HG03558 (cell line): ENCODE data around the gene TAS2R14.

Source experiments
- ATAC-seq: cut with Tn5 transposase; IDR thresholded peaks from one replicate; pipeline ENCODE4 v1.9.1; 2021; ENCODE audit warnings: moderate number of reproducible peaks; ENCODE audit not compliant: unreplicated experiment; ENCODE audit errors: extremely low read depth

TAS2R14 gene, protein sequence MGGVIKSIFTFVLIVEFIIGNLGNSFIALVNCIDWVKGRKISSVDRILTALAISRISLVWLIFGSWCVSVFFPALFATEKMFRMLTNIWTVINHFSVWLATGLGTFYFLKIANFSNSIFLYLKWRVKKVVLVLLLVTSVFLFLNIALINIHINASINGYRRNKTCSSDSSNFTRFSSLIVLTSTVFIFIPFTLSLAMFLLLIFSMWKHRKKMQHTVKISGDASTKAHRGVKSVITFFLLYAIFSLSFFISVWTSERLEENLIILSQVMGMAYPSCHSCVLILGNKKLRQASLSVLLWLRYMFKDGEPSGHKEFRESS

DNA sequence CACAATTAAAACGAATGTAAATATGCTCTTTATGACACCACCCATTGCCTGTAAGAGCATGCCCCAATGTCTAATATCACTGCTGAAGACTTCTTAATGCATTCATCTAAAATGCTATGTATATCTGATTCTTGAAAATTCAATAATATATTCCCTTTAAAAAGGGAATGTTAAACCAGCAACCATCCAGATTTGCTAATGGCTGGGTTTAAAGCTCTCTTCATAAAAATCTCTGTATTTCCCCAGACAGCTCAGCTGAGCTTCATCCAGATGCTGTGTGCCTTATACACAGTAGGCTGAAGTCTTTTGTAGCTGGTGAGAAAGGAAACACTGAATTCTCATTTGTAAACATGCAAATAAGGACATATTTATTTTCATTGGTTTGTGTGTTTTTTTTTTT, at the start of gene TAS2R14:
TSS of gene TAS2R14 (minus strand) at position 101 of the 400 bp plus-strand sequence. CDS start at position 45, 56 bp downstream.
- ATAC-seq: no peak

DNA sequence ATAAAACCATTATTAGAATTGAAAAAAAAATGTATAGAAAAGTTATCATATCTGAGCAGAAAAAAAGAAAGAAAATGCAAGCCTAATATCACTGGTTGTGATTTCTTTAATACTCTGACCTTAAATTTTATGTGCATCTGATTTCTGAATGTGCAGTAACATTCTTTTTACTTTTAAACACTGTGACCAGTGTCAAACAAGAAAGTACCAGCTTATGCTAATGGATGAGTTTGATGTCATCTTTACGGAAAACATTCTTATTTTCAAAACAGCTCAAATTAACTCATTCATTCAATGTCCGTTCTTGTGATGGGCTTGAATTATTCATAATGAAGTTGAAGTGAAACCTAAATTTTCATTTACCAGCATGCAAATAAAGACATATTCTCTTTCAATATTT, 47.7 kb upstream of the TAS2R14 start, which contains the start of gene TAS2R50:
TSS of gene TAS2R50 (minus strand) at position 101 of the 400 bp plus-strand sequence. CDS start at position 49, 52 bp downstream.
- ATAC-seq: no peak

DNA sequence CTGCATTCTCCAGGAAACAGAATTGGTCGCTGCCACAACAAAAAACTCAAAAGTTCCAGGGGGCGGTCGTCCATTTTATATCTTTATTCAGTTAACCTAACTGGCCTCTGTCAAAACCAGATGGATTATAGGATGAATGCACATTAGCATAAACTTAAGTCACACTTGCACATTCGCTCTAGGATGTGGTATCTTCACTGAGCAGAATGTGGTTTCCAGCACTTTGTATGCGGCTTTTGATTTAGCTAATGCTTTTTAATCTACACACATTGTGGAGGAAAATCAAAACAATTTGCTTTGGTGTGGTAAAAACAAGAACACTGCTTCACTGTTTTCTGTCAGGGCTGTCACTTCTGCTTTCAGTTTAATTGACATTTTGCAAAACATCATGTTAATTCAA, 43.2 kb upstream of the TAS2R14 start:
- no peak for ATAC-seq

DNA sequence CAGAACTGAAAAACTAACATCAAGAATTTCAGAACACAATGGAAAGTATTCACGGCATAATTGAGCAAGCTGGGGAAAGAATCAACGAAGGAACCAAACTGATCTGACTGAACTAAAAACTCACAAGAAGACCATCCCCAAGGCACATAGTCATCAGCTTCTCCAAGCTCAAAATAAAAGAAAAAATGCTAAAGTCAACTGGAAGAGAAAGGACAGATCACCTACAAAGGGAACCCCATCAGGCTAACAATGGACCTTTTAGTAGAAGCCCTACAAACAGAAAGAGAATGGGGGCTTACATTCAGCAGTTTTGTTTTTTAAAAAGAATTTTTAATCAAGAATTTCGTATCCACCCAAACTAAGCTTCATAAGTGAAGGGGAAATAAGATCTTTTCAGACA, 35.9 kb upstream of the TAS2R14 start:
- no peak for ATAC-seq

DNA sequence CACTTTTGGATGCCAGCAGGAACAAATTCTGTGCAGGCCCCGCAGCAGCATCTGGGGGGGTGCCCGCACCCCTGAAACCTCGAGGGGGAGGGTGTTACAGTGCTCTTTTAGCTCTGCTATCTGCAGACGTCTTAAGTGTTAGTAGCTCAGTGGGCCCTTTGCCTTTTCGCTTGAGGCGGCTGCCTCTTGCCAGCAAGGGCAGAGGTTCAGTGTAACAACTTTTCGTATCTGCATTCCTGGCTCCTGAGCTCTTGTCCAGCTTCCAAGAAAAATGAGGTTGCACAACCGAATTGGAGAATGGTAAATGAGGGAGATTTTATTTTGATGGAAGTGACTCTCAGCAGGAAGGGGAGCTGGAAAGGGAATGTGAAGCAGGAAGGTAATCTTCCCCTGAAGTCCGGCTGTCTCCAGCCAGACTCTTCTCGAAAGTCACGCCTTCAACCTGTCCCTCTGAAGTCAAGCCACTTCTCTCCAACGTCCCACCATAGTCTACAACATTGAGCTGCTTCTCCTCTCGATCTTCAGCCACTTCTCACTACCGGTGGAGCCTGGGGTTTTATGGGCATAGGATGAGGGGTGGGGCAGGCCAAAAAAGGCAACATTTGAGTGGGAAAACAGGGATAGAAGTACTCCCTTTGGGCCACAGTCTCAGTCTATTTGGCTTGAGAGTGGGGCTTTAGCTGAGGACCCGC, 29.8 kb upstream of the TAS2R14 start:
- no peak for ATAC-seq

DNA sequence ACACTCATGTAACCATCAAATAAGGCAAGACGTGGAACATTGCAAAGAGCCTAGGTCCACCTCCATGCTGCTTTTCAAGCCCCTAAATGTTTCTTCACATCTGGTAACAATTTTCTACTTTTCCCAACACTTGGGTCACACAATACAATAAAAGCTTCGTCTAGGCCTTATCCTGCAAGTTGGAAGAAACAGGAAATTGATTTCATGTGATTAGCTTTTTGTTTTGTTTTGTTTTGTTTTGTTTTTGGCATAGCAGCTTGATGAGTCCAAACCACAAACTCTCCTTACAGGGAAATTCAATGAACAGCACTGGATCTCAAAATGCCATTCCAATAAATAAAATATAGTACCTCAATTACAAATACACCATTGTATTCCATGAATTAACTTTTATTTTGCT, 28.3 kb upstream of the TAS2R14 start:
- ATAC-seq: no peak

DNA sequence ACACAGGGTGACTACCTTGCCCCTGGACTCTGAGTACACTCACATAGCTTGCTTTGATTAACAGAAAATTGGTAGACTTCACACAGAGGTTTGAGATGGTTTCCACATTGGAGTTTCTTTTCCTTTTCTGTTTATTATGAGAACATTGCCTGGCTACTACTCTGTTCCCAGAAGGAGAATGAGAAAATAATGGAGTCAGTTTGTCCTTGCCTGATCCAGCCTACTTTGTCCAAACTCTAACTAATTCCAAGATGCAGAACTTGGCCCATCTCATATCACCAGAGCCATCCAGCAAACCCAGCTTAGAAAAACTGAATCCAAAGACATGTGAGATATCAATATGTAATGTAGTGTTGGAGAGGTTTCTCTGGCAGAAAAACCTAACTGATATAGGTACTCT, 27.3 kb upstream of the TAS2R14 start:
- ATAC-seq: no peak

DNA sequence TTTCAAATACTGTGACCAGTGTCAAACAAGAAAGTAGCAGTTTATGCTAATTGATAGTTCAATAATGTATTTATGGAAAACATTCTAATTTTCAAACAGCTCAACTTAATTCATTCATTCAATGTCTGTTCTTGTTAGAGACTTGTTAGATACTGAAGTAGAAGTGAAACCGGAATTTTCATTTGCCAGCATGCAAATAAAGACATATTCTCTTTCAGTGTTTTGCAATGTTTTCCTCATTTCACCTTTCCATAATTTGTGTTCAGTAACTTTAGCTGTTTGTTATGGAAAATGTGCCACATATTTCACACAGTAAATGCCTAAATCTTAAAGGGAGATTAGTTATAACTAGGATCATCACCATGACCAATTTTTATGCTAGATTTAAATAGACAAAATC, 26.4 kb upstream of the TAS2R14 start:
- no peak for ATAC-seq

DNA sequence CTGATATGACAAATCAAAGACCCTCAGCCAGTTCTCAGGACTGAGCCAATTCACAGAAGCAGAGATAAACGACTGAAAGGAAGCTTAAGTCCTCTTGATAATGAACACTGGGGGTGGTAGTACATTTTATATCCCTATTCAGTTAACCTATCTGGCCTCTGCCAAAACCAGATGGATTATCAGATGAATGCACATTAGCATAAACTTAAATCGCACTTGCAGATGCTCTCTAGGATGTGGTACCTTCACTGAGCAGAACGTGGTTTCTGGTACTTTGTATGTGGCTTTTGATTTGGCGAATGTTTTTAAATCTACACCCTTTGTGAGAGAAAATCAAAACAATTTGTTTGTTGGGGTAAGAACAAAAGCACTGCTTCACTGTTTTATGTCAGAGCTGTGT, 21.1 kb upstream of the TAS2R14 start:
- no peak for ATAC-seq

DNA sequence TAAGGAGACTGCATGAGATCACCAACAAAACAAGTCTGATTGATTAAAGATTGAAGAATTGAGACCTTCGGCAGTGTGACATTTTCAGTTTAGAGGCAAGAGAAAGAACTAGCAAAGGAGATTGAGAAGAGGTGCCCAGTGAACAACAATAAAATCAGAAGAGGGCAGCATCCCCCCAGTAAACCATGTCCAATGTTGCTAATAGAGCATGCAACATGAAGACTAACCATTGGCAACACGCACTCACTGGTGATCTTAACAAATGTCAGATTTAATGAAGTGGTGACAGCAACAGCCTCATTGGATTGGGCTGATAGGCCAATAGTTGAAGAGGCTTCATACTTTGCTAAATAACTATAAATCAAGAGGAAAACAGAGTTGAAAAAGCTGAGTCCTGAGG, 20.7 kb upstream of the TAS2R14 start:
- no peak for ATAC-seq

DNA sequence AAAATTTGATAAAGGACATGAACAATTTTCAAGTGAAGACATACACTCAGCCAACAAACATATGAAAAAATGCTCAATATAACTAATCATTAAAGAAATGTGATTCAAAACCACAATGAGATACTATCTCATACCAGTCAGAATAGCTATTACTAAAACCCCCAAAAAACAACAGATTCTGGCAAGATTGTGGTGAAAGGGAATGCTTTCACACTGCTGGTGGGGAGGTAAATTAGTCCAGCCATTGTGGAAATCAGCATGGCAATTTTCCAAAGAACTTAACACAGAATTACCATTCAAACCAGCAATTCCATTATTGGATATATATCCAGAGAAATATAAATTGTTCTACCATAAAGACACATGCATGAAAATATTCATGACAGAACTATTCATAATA, 18.7 kb upstream of the TAS2R14 start:
- no peak for ATAC-seq

DNA sequence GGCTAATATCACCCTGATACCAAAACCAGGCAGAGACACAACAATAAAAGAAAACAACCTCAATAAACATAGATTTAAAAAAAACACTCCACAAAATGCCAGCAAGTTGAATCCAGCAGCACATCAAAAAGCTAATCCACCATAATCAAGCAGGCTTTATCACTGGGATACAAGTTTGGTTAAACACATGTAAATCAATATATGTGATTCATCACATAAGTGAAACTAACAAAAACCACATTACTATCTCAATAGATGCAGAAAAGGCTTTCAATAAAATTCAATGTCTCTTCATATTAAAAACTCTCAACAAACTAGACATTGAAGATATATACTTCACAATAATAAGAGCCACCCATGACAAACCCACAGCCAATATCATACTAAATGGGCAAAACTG, 17.0 kb upstream of the TAS2R14 start:
- ATAC-seq: no peak

DNA sequence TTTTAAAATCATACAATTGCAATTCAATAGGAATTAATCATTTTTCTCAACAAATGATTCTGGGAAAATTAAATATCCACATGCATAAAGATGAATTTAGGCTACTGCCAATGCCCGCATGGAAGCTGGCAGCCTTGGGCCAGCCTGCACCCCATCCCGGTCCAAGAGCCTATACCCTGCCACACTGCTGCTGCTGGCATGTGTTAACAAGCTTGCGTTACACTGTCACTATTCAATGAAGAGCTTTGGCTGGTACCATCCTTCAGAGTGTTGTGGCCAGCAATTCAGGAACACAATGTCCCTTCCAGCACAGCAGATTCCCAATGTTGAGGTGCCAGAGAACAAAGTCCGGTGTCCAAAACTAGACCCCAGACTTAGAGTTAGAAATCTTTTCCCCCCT, 13.6 kb upstream of the TAS2R14 start:
- no peak for ATAC-seq

DNA sequence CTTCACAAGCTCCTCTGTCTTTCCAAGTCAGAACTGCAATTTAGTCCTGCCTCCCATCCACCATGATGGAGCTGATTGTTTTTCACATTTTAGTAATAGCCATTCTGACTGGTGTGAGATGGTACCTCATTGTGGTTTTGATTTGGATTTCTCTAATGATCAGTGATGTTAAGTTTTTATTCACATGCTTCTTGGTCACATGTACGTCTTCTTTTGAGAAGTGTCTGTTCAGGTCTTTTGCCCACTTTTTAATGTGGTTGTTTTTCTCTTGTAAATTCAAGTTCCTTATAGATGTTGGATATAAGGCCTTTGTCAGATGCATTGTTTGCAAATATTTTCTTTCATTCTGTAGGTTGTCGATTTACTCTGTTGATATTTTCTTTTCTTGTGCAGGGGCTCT, 4.1 kb upstream of the TAS2R14 start:
- ATAC-seq: no peak

DNA sequence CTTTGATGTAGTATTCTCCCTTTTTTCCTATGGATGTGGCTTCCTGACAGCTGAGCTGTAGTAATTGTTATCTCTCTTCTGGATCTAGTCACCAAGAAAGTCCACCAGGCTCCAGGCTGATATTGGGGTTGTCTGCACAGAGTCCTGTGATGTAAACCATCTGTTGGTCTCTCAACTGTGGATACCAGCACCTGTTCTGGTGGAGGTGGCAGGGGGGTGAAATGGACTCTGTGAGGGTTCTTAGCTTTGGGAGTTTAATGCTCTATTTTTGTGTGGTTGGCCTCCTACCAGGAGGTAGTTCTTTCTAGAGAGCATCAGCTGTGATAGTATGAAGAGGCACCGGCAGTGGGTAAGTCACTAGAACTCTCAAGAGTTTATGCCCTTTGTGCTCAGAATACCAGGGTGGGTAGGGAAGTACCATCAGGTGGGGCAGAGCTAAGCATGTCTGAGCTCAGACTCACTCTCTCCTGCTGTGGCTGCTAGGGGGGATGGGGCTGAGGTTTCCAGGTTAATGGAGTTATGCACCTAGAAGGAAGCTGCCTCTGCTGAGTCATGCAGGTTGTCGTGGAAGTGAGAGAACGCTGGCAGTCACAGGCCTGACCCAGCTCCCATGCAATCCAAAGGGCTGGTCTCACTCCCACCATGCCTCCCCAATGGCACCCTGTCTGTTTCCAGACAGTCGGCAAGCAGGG, 3.0 kb upstream of the TAS2R14 start:
- ATAC-seq: no peak

DNA sequence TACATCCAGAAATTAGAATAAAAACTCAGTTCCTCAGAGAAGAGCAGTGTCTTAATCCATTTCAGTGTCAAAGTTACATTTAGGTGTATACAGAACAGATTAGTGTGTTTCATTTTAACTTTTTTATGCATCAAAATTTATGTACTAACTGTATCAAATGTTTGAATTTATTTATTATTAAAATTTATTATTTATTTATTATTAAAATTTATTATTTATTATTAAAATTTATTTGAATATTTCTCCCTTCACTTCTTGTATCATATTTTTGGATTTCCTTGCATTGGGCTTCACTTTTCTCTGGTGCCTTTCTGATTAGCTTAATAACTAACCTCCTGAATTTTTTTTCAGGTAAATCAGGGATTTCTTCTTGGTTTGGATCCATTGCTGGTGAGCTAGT, 2.3 kb upstream of the TAS2R14 start:
- ATAC-seq: no peak

DNA sequence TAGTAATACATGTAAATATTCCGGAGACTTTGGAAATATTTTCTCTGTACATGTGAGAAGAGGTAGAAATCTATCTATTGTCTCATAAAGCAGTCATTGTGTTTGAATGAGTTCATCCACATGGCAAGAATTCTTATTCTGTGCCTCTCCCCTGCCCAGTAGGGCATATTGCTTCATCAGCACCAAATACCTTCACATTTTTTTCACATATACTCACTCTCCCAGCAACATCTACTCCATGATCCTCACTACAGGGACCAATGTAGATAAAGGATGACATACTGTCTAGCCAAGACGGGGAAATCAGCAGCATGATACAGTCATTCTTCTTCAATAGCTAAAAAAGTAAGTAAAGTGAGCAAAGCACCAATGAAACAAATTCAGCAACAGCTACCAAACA, 1.3 kb upstream of the TAS2R14 start:
- ATAC-seq: no peak

DNA sequence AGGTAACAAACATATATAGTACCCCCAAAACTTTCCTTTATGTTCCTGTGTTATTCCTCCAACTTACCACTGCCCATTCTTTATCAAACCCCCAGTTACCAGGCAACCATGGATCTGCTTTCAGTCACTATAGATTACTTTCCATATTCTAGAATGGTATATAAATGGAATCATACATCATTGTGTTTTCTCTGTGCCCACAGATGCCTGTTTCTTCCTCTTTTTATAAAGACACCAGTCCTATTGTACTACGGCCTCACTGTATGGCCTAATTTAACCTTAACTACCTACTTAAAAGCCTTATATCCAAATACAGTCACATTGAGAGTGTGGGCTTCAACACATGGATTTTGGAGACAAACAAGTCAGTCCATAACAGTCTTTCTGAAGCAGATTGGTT, 2.6 kb downstream of the TAS2R14 start:
- no peak for ATAC-seq

DNA sequence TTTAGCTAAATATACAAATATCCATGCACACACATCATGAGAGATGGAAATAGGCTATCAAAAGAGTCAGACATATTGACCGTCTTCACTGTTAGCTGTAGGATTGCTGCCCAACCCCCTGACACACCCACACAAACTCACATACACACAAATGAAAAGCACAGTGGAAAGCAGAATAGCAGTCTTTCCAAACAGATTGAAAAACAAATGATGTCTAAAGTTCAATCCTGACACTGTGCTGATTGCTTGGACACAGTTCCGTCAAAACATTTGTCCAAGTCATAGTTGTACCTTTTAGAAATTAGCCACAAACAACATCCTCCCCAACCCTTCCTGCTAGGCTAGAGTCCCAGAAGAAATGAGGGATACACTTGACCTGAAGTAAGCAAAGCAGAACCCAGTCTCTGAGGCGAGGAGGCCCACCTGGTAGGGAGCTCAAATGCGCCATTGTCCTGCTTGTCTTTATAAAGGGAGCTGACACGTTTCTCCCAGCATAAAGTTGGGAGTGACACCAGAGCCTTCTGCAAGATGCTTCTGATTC, 10.2 kb downstream of the TAS2R14 start, which contains the start of gene PRH2:
TSS of gene PRH2 (plus strand) at position 491 of the 541 bp plus-strand sequence. CDS start at position 529, 38 bp downstream.
- no peak for ATAC-seq

DNA sequence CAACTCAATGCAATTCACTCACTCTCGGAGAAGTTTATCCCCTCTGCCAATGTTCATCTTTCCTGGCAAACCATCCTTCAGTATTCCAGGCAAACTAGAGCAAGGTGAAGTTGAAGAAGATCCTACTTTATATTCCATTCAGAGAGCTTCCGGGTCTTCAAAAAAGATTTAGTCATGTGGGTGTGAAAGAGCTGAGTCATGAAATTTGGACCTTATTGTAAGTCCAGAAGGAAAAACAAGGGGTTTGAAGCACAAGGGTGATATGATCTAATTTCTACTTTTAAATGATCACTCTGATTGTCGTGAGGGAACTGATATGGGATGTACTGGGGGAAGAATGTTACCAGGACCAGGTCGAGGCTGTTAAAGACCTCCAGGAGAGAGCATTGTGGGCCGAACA, 12.8 kb downstream of the TAS2R14 start:
- no peak for ATAC-seq

DNA sequence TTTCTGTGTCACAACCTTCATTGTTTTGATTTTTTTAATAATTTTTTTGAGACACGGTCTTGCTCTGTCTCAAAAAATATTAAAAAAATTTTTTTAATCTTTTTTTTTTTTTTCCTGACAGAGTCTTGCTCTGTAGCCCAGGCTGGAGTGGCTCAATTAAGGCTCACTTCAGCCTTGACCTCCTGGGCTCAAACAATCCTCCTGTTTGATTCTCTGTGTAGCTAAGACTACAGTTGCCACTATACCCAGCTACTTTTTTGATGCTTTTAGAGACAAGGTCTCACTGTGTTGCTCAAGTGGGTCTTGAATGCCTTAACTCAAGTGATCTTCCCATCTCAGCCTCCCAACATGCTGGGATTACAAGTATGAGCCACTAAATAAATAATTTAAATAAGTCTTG, 19.3 kb downstream of the TAS2R14 start:
- ATAC-seq: no peak
